ENCODE measurements around the gene CHP2.
A peak's percentile ranks its signal among the peaks of the same experiment; 100 is the strongest.

The CHP2 gene

GRCh38 chr16:23765933-23766332, 11.1 kb downstream of the CHP2 start:
- no peak for DNase-seq (ENCODE audit: low read depth)
- TF ChIP-seq CTCF (IDR thresholded peaks at IDR 0.05; ENCODE audit: low read length, missing control alignments) = no peak

GRCh38 chr16:23768581-23768980, 13.8 kb downstream of the CHP2 start:
- TF ChIP-seq CTCF (IDR thresholded peaks at IDR 0.05; ENCODE audit: low read length, missing control alignments) = no peak
- no peak for DNase-seq (ENCODE audit: low read depth)
- no peak overlapping the region for H3K4me3 ChIP-seq (replicated peaks; ENCODE audit: low read depth, low read length)

More at GRCh38 chr16:23765933-23766332, 11.1 kb downstream of the CHP2 start:
- no peak overlapping the region for H3K4me3 ChIP-seq (replicated peaks; ENCODE audit: low read depth, low read length)

- H3K4me3 ChIP-seq (replicated peaks; ENCODE audit: low read depth, low read length) = no peak overlapping the region
- peak; percentile 12 for DNase-seq (ENCODE audit: low read depth)
- no peak for TF ChIP-seq CTCF (IDR thresholded peaks at IDR 0.05; ENCODE audit: low read length, missing control alignments)
Observed at GRCh38 chr16:23771027-23771426, 16.2 kb downstream of the CHP2 start.

GRCh38 chr16:23771642-23772041, 16.8 kb downstream of the CHP2 start:
- TF ChIP-seq CTCF (IDR thresholded peaks at IDR 0.05; ENCODE audit: low read length, missing control alignments) = no peak
- H3K4me3 ChIP-seq (replicated peaks; ENCODE audit: low read depth, low read length) = no peak overlapping the region
- DNase-seq (ENCODE audit: low read depth) = no peak

- H3K4me3 ChIP-seq (replicated peaks; ENCODE audit: low read depth, low read length) = no peak overlapping the region
- TF ChIP-seq CTCF (IDR thresholded peaks at IDR 0.05; ENCODE audit: low read length, missing control alignments) = no peak
- no peak for DNase-seq (ENCODE audit: low read depth)
Observed at GRCh38 chr16:23773339-23773738, 18.5 kb downstream of the CHP2 start.

GRCh38 chr16:23781176-23781575, 26.4 kb downstream of the CHP2 start:
- DNase-seq (ENCODE audit: low read depth) = no peak
- H3K4me3 ChIP-seq (replicated peaks; ENCODE audit: low read depth, low read length) = no peak overlapping the region
- no peak for TF ChIP-seq CTCF (IDR thresholded peaks at IDR 0.05; ENCODE audit: low read length, missing control alignments)

- H3K4me3 ChIP-seq (replicated peaks; ENCODE audit: low read depth, low read length) = no peak overlapping the region
- no peak for TF ChIP-seq CTCF (IDR thresholded peaks at IDR 0.05; ENCODE audit: low read length, missing control alignments)
- peak; percentile 13 for DNase-seq (ENCODE audit: low read depth)
Observed at GRCh38 chr16:23784811-23785447, 30.1 kb downstream of the CHP2 start.
